HG03196 (cell line): Measurements from ENCODE around the gene TMEM217.

Experiments used
- ATAC-seq: cut with Tn5 transposase; IDR thresholded peaks from one replicate; pipeline ENCODE4 v1.9.1; 2021; ENCODE audit not compliant: unreplicated experiment

Gene TMEM217

GRCh38 chr6:37244430-37245310, 13.3 kb downstream of the TMEM217 start:
- no peak for ATAC-seq

DNA sequence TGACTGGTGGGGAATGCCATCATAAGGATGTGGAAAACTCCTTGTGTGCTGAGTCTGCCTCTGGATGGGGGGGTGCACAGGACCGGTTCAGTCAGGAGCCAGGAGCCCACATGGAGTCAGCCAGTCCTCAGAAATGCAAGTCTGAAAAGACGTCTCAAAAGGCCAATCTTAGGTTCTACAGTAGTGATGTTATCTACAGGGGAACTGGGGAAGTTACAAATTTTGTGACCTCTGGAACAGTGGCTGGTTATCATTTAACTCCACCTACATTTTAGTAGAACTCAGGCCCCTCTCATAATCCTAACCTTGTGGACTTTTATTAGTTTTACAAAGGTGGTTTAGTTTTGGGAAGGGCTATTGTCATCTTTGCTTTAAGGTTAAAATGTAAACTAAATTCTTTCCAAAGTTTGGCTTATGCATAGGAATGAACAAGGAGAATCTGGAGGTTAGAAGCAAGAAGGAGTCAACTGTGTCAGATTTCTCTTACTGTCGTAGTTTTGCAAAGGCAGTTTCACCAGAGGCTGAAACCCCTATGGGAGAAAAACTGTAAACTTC, 14.1 kb downstream of the TMEM217 start:
- ATAC-seq: no peak

GRCh38 chr6:37243131-37243815, 14.7 kb downstream of the TMEM217 start:
- ATAC-seq: no peak

DNA sequence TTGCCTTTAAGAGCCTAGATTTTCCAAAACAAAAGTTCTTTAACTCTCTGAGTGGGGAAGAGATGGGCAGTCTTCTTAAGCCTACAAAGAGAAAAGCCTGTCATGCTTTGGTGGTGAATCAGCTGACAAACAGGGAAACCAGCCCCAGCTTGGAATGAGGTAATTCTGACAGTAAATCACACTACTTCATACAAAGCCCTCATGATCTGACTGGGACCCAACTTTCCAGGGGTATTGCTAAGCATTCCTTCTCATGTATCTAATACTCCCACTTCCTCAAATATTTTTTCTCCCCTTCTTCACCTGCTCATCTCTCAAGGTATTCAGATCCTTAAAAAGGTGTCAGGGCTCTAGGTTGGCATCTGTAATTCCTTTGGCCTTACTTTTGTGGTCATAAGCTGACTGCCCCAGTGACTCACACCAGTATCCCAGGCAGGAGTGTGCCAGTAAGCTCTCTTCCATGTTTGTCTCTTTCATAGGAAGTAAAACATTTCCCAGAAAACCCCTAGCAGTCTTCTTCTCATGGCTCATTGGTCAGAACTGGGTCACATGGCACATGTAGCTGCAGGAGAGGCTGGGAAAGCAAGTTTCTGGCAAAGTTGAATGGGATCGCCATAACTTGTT, 15.4 kb downstream of the TMEM217 start:
- no peak for ATAC-seq

DNA sequence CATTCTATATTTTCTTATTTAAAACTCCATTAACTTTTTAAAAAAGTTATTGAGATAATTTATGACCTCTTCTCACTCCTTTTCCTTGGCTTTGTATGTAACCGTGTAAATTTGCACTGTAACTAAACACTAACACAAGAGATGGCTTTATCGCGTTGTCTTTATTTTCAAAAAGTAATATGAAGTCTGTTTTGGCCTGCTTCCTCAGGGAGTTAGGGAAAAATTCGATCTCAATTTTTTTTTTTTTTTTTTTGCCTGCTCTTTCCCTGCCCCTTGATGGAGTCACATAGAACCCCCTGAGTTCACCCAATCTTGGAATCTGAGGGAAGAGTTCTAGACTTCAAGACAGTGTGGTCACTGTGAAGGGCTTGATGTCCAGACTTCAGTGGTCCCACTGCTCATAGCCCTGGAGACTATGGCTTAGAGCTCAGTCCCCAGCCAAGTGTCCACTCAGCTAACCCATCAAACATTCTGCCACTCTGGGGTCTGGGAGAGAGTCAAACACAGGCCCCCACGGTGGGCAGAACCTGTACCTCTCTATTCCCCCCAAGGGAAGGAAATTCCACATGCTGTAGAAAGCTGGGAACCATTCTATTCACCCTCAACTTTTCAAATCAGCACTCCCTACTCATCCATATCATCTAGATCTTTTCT, 16.0 kb downstream of the TMEM217 start:
- ATAC-seq: no peak

- no peak for ATAC-seq
Measured at GRCh38 chr6:37241131-37241530, 16.8 kb downstream of the TMEM217 start.

DNA sequence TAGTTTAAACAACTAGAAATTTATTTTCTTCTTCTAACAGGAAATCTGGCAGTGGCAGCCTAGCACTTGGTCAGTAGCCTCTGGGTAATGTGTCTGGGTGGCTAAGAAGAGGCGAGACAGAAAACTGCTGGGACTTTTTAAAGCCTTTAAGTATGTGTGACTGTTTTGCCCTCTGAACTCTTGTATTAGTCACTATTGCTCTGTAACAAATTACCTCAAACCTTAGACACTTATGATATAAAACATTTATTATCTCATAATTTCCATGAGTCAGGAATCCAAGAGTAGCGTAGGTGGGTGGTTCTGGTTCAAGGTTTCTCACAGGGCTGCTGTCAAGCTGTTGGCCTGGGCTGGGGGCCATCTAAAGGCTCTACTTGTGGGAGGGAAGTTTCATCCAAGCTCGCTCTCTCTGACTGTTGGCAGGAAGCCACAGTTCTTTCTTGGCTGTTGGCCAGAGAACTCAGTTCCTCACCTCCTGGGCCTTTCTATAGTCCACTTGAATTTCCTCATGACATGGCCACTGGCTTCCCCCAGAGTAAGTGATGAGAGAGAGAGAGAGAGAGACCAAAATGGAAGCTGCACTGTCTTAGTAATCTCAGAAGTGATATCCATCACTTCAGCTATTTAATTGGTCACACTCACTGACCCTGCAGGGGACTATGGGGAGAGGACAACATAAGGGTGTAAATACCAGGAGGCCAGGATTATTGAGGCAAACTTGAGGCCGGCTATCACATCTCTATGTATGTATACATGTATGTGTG, 17.8 kb downstream of the TMEM217 start:
- no peak for ATAC-seq

DNA sequence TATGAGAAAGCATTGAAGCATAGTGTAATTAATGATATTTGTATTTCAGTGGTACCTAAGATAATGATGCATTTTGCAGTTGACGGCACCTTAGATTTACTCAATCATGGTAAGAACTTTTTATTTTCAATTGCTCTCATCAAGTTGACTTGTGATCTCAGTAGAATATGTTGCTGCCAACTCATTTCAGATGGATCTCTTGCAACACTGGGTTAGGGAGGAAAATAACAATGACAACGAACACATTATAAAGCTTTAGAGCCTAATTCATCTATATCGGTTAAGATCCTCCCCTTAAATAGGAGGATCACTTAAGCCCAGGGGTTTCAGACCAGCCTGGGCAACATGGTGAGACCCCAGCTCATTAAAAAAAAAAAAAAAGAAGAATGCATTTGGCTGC, 18.4 kb downstream of the TMEM217 start:
- ATAC-seq: no peak

- no peak for ATAC-seq
Measured at GRCh38 chr6:37238381-37238780, 19.6 kb downstream of the TMEM217 start.

GRCh38 chr6:37237789-37238188, 20.2 kb downstream of the TMEM217 start:
- ATAC-seq: no peak

DNA sequence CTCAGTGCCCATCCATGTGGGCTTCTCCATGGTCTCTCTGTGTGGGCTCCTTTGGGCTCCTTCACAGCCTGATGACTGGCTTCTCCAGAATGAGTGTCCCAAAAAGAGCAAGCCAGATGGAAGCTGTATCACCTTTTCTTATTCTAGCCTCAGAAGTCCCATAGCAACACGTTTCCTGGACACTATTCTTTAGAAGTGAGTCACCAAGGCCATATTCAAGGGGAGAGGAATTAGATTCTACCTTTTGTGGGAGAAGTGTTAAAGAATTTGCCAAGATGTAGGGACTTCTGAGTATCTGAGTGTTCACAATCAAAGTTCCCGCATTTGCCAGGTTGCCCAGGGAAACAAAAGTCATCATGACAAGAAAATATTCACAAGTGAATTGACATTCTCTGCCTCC, 21.0 kb downstream of the TMEM217 start:
- ATAC-seq: no peak

- no peak for ATAC-seq
Measured at GRCh38 chr6:37233541-37233940, 24.4 kb downstream of the TMEM217 start.

DNA sequence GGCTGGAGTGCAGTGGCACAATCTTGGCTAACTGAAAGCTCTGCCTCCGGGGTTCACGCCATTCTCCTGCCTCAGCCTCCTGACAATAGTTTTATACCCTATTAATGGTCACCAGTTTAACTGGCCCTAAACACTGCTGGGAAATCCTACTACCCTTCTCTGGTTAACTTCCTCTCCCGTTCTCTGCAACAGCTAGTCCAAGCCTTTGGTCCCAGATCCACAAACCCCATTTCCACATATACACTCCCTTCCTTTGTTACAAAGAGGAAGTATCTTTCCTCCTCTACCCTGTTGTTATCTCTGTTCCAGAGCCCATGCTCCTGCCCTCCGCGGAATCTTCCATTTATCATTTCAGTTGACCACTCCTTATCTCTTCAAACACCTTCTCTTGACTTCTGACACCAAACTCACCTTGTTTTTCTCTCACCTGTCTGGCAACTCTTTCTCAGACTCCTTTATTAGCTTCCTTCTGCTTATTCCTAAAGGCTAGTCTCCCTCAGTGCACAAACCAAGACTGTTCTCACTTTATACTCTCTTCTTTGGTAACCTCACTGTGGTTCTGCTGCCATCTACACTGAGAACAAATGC, 25.4 kb downstream of the TMEM217 start:
- no peak for ATAC-seq

- ATAC-seq: no peak
Measured at GRCh38 chr6:37230104-37230503, 27.8 kb downstream of the TMEM217 start.

DNA sequence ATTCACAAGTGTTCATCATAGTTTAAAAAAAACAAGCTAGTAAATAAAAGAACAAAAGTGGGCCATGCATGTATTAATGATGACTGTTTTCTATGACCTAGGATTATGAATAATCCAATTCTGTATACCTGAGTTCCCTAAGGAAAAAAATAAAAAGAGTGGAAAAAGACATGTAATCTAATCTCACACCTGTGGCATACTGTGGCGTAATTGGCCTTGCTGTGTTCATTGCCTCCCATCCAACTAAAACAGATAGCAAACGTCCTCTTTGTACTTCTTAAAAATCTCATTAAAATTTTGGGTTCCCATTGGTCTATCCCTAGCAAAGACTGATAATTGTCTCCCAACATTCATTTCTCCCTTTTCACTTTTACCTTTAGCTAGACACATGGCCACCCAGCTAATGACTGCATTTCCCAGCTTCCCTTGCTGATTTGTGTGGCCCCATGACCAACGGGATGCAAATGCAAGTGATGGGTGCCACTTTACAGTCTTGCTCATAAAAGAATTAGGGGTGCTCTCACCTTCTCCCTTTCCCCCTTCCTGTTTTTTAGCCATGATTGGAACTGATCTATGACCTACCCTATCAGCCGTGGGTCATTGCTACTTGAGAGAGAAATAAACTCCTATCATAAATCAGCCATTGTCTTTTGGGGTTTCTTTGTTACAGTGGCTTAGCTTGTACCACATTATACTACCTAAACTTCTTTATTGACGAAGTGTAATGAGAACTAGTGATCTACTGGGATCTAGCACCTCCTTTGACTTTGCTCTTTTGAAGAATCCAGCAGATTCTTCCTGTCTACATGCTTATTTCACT, 32.4 kb downstream of the TMEM217 start:
- ATAC-seq: no peak

DNA sequence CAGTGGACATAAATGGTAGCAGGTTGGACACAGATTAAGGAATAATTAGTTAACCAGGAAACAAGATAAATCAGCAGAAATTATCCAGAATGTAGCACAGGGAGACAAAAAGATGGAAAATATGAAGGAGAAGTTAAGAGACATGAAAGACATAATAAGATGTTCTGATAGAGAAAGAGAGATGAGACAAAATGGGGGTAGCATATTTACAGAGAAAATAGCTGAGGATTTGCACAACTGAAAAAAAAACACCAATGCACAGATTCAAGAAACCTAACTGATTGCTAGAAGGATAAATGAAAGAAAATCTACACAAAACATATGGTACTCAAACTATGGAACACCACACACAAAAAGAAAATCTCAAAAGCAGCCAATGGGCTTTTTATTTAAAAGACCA, 35.0 kb downstream of the TMEM217 start:
- no peak for ATAC-seq

DNA sequence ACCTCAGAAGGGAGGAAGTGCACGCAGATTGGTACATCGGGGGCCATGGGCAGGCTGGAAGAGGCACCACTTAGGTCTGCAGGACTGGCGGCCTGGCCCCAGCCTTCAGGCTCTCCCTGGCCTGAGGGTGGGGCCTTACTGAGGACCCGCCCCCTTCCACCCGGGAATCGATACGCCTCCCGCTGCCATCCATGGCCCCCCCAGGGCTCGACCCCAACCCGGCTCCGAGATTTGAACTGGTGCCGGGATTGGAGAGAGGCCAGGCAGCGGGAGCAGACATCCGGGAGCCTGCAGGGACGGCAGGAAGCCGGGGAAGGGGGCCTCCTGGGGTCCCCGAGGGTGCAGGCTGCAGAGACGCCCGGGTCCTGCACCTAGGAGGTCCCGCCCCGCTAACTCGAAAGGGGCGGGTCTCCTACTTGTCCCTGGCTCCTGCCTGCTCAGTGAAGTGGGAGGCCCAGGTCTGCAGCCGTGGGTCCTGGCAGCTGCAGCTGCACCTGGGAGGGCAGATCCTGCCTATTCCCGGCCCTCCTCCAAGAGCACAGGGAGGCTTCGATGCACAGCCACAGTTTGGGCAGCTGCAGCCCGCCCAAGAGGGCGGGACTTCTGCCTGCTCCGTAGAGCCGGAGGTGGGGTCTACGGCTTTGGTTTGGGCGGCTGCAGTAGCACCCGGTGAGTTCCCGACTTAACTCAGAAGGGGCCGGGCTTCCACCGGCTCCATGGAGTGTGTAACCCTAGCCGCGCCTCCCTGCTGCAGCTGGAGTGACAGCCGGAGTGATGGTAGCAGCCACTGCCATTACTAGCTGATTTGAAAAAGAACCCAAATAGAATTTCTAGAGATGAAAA, 35.6 kb downstream of the TMEM217 start:
- ATAC-seq: peak; percentile 83

DNA sequence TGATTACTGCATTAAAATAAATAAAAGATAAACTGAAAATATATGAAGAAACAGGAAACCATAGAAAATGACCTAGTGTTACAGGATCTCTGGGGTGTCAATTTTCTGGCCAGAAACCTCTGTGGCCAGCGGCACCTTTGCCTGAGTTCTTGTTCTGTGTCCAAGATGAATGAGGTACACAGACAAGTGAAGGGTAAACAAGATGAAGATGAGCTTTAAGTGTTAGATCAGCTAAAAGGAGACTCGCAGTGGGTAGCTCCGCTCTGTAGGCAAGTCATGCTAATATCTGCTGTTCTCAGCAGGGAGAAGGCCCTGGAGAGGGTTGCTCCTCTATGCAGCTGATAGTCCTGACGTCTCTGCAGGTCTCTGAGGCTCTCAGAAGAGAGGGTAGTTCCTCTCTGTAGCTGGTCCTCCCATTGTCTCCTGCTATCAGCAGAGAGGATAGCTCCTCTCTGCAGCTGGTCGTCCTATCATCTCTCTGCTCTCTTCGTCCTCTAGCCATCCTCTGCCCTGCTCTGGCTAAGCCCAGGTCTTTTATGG, 36.3 kb downstream of the TMEM217 start:
- ATAC-seq: no peak
